SK-N-SH (cell line): Measurements from ENCODE around the gene CETP.

Experiments used
- EZH2phosphoT487 ChIP-seq: fragments of 200-600 bp; sonication (generic); IDR thresholded peaks from 2 replicates; pipeline ENCODE4 v1.6.1; 2017; ENCODE audit warnings: low read depth, mixed run types, mild to moderate bottlenecking, antibody characterized with exemption, moderate library complexity, borderline replicate concordance
- FOXJ3 ChIP-seq: sonication (generic); formaldehyde crosslinking; IDR thresholded peaks from 2 replicates; pipeline ENCODE4 v1.5.1; 2020; ENCODE audit warnings: mild to moderate bottlenecking, missing genetic modification reagents
- JUND ChIP-seq: IDR thresholded peaks from 2 replicates; pipeline ENCODE4 v1.4.0; 2012
- MXI1 ChIP-seq: IDR thresholded peaks from 2 replicates; pipeline ENCODE4 v1.6.1; 2012; ENCODE audit warnings: mild to moderate bottlenecking, low read depth, low read length, improper control_type of control experiment
- RCOR1 ChIP-seq: fragments of 150-350 bp; IDR thresholded peaks from 2 replicates; pipeline ENCODE4 v1.6.1; 2017; ENCODE audit warnings: antibody characterized with exemption, low read length
- TEAD4 ChIP-seq: IDR thresholded peaks from 2 replicates; pipeline ENCODE4 v1.4.0; 2012; ENCODE audit warnings: mild to moderate bottlenecking, borderline replicate concordance; ENCODE audit not compliant: insufficient read depth
- YY1 ChIP-seq: IDR thresholded peaks from 2 replicates; pipeline ENCODE4 v1.4.0; 2012; ENCODE audit warnings: low read depth, mild to moderate bottlenecking
- TF ChIP-seq, protein P1 (sequence below): fragments of 200-600 bp; sonication (generic); IDR thresholded peaks from 2 replicates; pipeline ENCODE4 v1.6.1; 2017; ENCODE audit warnings: antibody characterized with exemption, mild to moderate bottlenecking, moderate library complexity

- TF ChIP-seq MXI1 (no peak), YY1 (no peak), FOXJ3 (no peak), TEAD4 (no peak), EZH2phosphoT487 (no peak), JUND (no peak), RCOR1 (no peak)
- TF ChIP-seq, protein P1, sequence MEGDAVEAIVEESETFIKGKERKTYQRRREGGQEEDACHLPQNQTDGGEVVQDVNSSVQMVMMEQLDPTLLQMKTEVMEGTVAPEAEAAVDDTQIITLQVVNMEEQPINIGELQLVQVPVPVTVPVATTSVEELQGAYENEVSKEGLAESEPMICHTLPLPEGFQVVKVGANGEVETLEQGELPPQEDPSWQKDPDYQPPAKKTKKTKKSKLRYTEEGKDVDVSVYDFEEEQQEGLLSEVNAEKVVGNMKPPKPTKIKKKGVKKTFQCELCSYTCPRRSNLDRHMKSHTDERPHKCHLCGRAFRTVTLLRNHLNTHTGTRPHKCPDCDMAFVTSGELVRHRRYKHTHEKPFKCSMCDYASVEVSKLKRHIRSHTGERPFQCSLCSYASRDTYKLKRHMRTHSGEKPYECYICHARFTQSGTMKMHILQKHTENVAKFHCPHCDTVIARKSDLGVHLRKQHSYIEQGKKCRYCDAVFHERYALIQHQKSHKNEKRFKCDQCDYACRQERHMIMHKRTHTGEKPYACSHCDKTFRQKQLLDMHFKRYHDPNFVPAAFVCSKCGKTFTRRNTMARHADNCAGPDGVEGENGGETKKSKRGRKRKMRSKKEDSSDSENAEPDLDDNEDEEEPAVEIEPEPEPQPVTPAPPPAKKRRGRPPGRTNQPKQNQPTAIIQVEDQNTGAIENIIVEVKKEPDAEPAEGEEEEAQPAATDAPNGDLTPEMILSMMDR, result no peak
Observed at GRCh38 chr16:56941856-56942331, 19.9 kb upstream of the CETP start.
